Activated naive CD4-positive, alpha-beta T cell treated with anti-CD3 and anti-CD28 coated beads, Interleukin-2, amount 50 U/mL, for 72 hours (primary cell): ENCODE data around the gene CMTM1. TPM values are rescaled to one million over a fixed set of nuclear protein-coding genes. Genes with fewer than 3 reads are reported as not detected.

Experiments
- total RNA-seq, 2 donors: library from RNA; stranded (reverse); gene quantifications; one replicate each; pipeline ENCODE4 v1.2.3, GENCODE V29; 2022

The CMTM1 gene
- total RNA-seq, 2 donors from 2014 or later: 13.0 to 13.1 TPM

Other genes with a start within 250 kb of the CMTM1 start
- gene CDH5, start 199.7 kb upstream of the CMTM1 start, total RNA-seq: not detected
- gene BEAN1, start 139.1 kb upstream of the CMTM1 start, total RNA-seq: not detected
- 1 to 10 TPM; 2.7 to 9.1 TPM for gene TK2, start 16.3 kb upstream of the CMTM1 start, total RNA-seq
- 100 to 1,000 TPM; 117 to 136 TPM for gene CKLF, start 13.9 kb upstream of the CMTM1 start, total RNA-seq
- 1 to 10 TPM in 1 of 2 donors, under 1 TPM in 1; 0.87 to 1.1 TPM for gene CMTM2, start 13.0 kb downstream of the CMTM1 start, total RNA-seq
- gene CMTM3, start 38.3 kb downstream of the CMTM1 start, total RNA-seq: 10 to 100 TPM; 40.0 to 74.0 TPM
- 1 to 10 TPM; 2.4 to 3.3 TPM for gene CMTM4, start 130.3 kb downstream of the CMTM1 start, total RNA-seq
- 10 to 100 TPM; 51.6 to 61.4 TPM for gene DYNC1LI2, start 185.2 kb downstream of the CMTM1 start, total RNA-seq
- gene TERB1, start 235.1 kb downstream of the CMTM1 start, total RNA-seq: not detected